ENCODE data around the gene BTNL3. TPM values are rescaled to one million over a fixed set of nuclear protein-coding genes. Genes with fewer than 3 reads are reported as not detected.

Gene BTNL3
- total RNA-seq, 2 donors from 2014 or later: 0.10 to 0.16 TPM

GRCh38 chr5:181031716-181032115 is 43.1 kb downstream of the BTNL3 start:
- H3K9me3 Mint-ChIP-seq: peaks cover 2 to 3% of the 10 kb centered on the region in 2 donors
- H3K4me1 Mint-ChIP-seq (ENCODE audit: low read depth): no peaks in the 10 kb centered on the region
- no peak overlapping the region for H3K4me3 Mint-ChIP-seq
- peaks cover 18% of the 10 kb centered on the region for H3K27me3 Mint-ChIP-seq (ENCODE audit: low read depth)
- H3K27ac Mint-ChIP-seq: no peak overlapping the region
- DNase-seq (no peak), ATAC-seq (replicated peaks in 1 of 2) (no peak)
- peaks cover 0 to 2% of the 10 kb centered on the region in 2 donors for H3K36me3 Mint-ChIP-seq (ENCODE audit: insufficient read depth in 2 of 2)

- no peak for ATAC-seq (replicated peaks in 1 of 2)
- no peak overlapping the region for H3K27ac Mint-ChIP-seq
- H3K9me3 Mint-ChIP-seq: peaks cover 2 to 3% of the 10 kb centered on the region in 2 donors
- H3K4me3 Mint-ChIP-seq: no peak overlapping the region
- DNase-seq: no peak
- peaks cover 0 to 2% of the 10 kb centered on the region in 2 donors for H3K36me3 Mint-ChIP-seq (ENCODE audit: insufficient read depth in 2 of 2)
- H3K27me3 Mint-ChIP-seq (ENCODE audit: low read depth): peaks cover 26% of the 10 kb centered on the region
- H3K4me1 Mint-ChIP-seq (ENCODE audit: low read depth): no peaks in the 10 kb centered on the region
These were observed 47.6 kb downstream of the BTNL3 start for GRCh38 chr5:181035991-181036815.

GRCh38 chr5:181036816-181037364 is 48.2 kb downstream of the BTNL3 start:
- no peak for DNase-seq
- H3K9me3 Mint-ChIP-seq: peaks cover 2% of the 10 kb centered on the region in 2 donors
- H3K36me3 Mint-ChIP-seq (ENCODE audit: insufficient read depth in 2 of 2): peaks cover 0 to 1% of the 10 kb centered on the region in 2 donors
- no peak overlapping the region for H3K27ac Mint-ChIP-seq
- no peak for ATAC-seq (replicated peaks in 1 of 2)
- H3K27me3 Mint-ChIP-seq (ENCODE audit: low read depth): peaks cover 26% of the 10 kb centered on the region
- no peaks in the 10 kb centered on the region for H3K4me1 Mint-ChIP-seq (ENCODE audit: low read depth)
- no peak overlapping the region for H3K4me3 Mint-ChIP-seq

GRCh38 chr5:181037365-181037861 is 48.8 kb downstream of the BTNL3 start:
- no peak overlapping the region for H3K4me3 Mint-ChIP-seq
- no peaks in the 10 kb centered on the region for H3K36me3 Mint-ChIP-seq (ENCODE audit: insufficient read depth in 2 of 2)
- H3K4me1 Mint-ChIP-seq (ENCODE audit: low read depth): no peaks in the 10 kb centered on the region
- H3K27me3 Mint-ChIP-seq (ENCODE audit: low read depth): peaks cover 28% of the 10 kb centered on the region
- ATAC-seq (replicated peaks in 1 of 2): no peak
- no peak overlapping the region for H3K27ac Mint-ChIP-seq
- DNase-seq: no peak
- peaks cover 0 to 2% of the 10 kb centered on the region in 2 donors for H3K9me3 Mint-ChIP-seq

- H3K9me3 Mint-ChIP-seq: no peaks in the 10 kb centered on the region
- H3K27me3 Mint-ChIP-seq (ENCODE audit: low read depth): peaks cover 41% of the 10 kb centered on the region
- ATAC-seq (replicated peaks in 1 of 2): no peak
- no peak for DNase-seq
- H3K36me3 Mint-ChIP-seq (ENCODE audit: insufficient read depth in 2 of 2): no peaks in the 10 kb centered on the region
- no peak overlapping the region for H3K4me3 Mint-ChIP-seq
- no peak overlapping the region for H3K27ac Mint-ChIP-seq
- H3K4me1 Mint-ChIP-seq (ENCODE audit: low read depth): no peaks in the 10 kb centered on the region
These were observed 50.8 kb downstream of the BTNL3 start for GRCh38 chr5:181039471-181039870.

- H3K27me3 Mint-ChIP-seq (ENCODE audit: low read depth): peaks cover 41% of the 10 kb centered on the region
- H3K27ac Mint-ChIP-seq: no peak within 1 kb of the TSS
- H3K36me3 Mint-ChIP-seq (ENCODE audit: insufficient read depth in 2 of 2): no peaks in the 10 kb centered on the region
- H3K4me3 Mint-ChIP-seq: no peak within 1 kb of the TSS
- H3K4me1 Mint-ChIP-seq (ENCODE audit: low read depth): no peaks in the 10 kb centered on the region
- no peak for ATAC-seq (replicated peaks in 1 of 2)
- no peaks in the 10 kb centered on the region for H3K9me3 Mint-ChIP-seq
- DNase-seq: no peak
These were observed 51.4 kb downstream of the BTNL3 start, which contains the start of gene BTNL9 for GRCh38 chr5:181039931-181040630. Gene BTNL9, plus strand, starts transcription at chr5:181040266. Its CDS starts 5,224 bp downstream, at chr5:181045490.

GRCh38 chr5:181040631-181040945 is 51.9 kb downstream of the BTNL3 start:
- Mint-ChIP-seq H3K9me3 (no peaks in the 10 kb centered on the region), H3K27ac (no peak overlapping the region), H3K4me1 (ENCODE audit: low read depth) (no peaks in the 10 kb centered on the region), H3K27me3 (ENCODE audit: low read depth) (peaks cover 41% of the 10 kb centered on the region), H3K36me3 (ENCODE audit: insufficient read depth in 2 of 2) (no peaks in the 10 kb centered on the region), H3K4me3 (no peak overlapping the region)
- ATAC-seq (replicated peaks in 1 of 2) (no peak), DNase-seq (no peak)

- Mint-ChIP-seq H3K9me3 (no peaks in the 10 kb centered on the region), H3K4me1 (ENCODE audit: low read depth) (no peaks in the 10 kb centered on the region), H3K36me3 (ENCODE audit: insufficient read depth in 2 of 2) (no peaks in the 10 kb centered on the region), H3K4me3 (no peak overlapping the region), H3K27ac (no peak overlapping the region), H3K27me3 (ENCODE audit: low read depth) (peaks cover 40% of the 10 kb centered on the region)
- ATAC-seq (replicated peaks in 1 of 2) (no peak), DNase-seq (no peak)
These were observed 52.4 kb downstream of the BTNL3 start for GRCh38 chr5:181041043-181041442.

GRCh38 chr5:181042036-181042713 is 53.5 kb downstream of the BTNL3 start:
- Mint-ChIP-seq H3K27me3 (ENCODE audit: low read depth) (peaks cover 37% of the 10 kb centered on the region), H3K4me1 (ENCODE audit: low read depth) (no peaks in the 10 kb centered on the region), H3K36me3 (ENCODE audit: insufficient read depth in 2 of 2) (no peaks in the 10 kb centered on the region), H3K9me3 (no peaks in the 10 kb centered on the region), H3K27ac (no peak overlapping the region), H3K4me3 (no peak overlapping the region)
- DNase-seq (no peak), ATAC-seq (replicated peaks in 1 of 2) (no peak)

- Mint-ChIP-seq H3K9me3 (no peaks in the 10 kb centered on the region), H3K27me3 (ENCODE audit: low read depth) (peaks cover 39% of the 10 kb centered on the region), H3K36me3 (ENCODE audit: insufficient read depth in 2 of 2) (no peaks in the 10 kb centered on the region), H3K4me3 (no peak overlapping the region), H3K4me1 (ENCODE audit: low read depth) (no peaks in the 10 kb centered on the region), H3K27ac (no peak overlapping the region)
- DNase-seq (no peak), ATAC-seq (replicated peaks in 1 of 2) (no peak)
These were observed 54.1 kb downstream of the BTNL3 start for GRCh38 chr5:181042722-181043121.

- Mint-ChIP-seq H3K27ac (no peak overlapping the region), H3K9me3 (no peaks in the 10 kb centered on the region), H3K4me1 (ENCODE audit: low read depth) (no peaks in the 10 kb centered on the region), H3K36me3 (ENCODE audit: insufficient read depth in 2 of 2) (no peaks in the 10 kb centered on the region), H3K4me3 (no peak overlapping the region), H3K27me3 (ENCODE audit: low read depth) (peaks cover 43% of the 10 kb centered on the region)
- no peak for DNase-seq
- ATAC-seq (replicated peaks in 1 of 2): no peak
These were observed 54.8 kb downstream of the BTNL3 start for GRCh38 chr5:181043285-181044092.

- ATAC-seq (replicated peaks in 1 of 2) (no peak), DNase-seq (no peak)
- Mint-ChIP-seq H3K9me3 (no peaks in the 10 kb centered on the region), H3K4me3 (no peak overlapping the region), H3K36me3 (ENCODE audit: insufficient read depth in 2 of 2) (no peaks in the 10 kb centered on the region), H3K27ac (no peak overlapping the region), H3K4me1 (ENCODE audit: low read depth) (no peaks in the 10 kb centered on the region), H3K27me3 (ENCODE audit: low read depth) (peaks cover 46% of the 10 kb centered on the region)
These were observed 55.5 kb downstream of the BTNL3 start for GRCh38 chr5:181044093-181044599.

All from activated T-cell treated with anti-CD3 and anti-CD28 coated beads, Interleukin-2, amount 50 U/mL, for 72 hours (primary cell).